Measurements from ENCODE around the gene EXOSC9.

- TF ChIP-seq CTCF (conservative IDR thresholded peaks at IDR 0.05 in 1 of 2, IDR thresholded peaks at IDR 0.05 in 1 of 2; ENCODE audit: low read depth in 1 of 2, low read length in 2 of 2) (no peak), EZH2 (IDR thresholded peaks at IDR 0.05; ENCODE audit: low read length, missing control alignments) (no peak)
Observed at GRCh38 chr4:121758925-121759568, 42.1 kb upstream of the EXOSC9 start.

Measured in fibroblast of lung (primary cell).